HL-60 (cell line): ENCODE results near the gene PEX1.

Source experiments
- DNase-seq, 2 experiments: peaks; one replicate each; pipeline ENCODE4 v3.0.0-alpha.2; 2010 to 2020; ENCODE audit warnings: low read depth in 1 of 2, low spot score in 1 of 2
- H3K27ac ChIP-seq: fragments of 250-450 bp; sonication (Bioruptor Pico); replicated peaks from 2 replicates; pipeline ENCODE4 v1.5.1; 2020; ENCODE audit warnings: mild to moderate bottlenecking, moderate library complexity
- H3K27me3 ChIP-seq: fragments of 250-450 bp; sonication (Bioruptor Pico); 2 replicates; pipeline ENCODE4 v1.5.1; 2021; ENCODE audit warnings: mild to moderate bottlenecking, moderate library complexity; ENCODE audit not compliant: insufficient read depth, poor library complexity, severe bottlenecking
- H3K4me3 ChIP-seq: replicated peaks from 2 replicates; pipeline ENCODE4 v1.5.1; 2011; ENCODE audit warnings: mild to moderate bottlenecking, control low read depth, low read length; ENCODE audit not compliant: insufficient read depth
- CTCF ChIP-seq: IDR thresholded peaks from one replicate; pipeline ENCODE4 v1.5.1; 2011; ENCODE audit warnings: low read length, control low read depth, inconsistent platforms; ENCODE audit not compliant: insufficient read depth
- GABPA ChIP-seq: IDR thresholded peaks from 2 replicates; pipeline ENCODE4 v1.6.1; 2012; ENCODE audit warnings: low read depth
- POLR2AphosphoS5 ChIP-seq: IDR thresholded peaks from 2 replicates; pipeline ENCODE4 v1.6.1; 2012; ENCODE audit warnings: low read depth
- REST ChIP-seq: IDR thresholded peaks from 2 replicates; pipeline ENCODE4 v1.6.1; 2012; ENCODE audit warnings: low read depth; ENCODE audit not compliant: insufficient replicate concordance
- SPI1 ChIP-seq: IDR thresholded peaks from 2 replicates; pipeline ENCODE4 v1.6.1; 2012; ENCODE audit warnings: low read depth, mild to moderate bottlenecking, borderline replicate concordance

Gene PEX1

DNA sequence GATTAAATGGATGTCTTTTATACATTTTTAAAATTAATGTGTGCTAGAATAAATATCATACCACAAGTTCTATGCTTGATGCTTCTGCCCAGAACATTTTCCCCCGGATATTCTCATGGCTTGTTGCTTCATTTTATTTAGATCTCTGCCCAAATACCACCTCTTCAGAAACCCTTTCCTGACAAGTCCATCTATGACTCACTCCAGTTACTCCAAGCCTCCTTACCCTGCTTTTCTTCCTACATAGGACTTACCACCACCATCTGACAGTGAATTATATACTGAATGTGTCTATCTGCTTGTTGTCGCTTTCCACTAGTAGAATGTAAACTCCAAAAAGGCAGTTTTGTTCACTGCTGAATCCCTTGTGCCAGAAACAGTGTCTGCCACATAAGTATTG is 31.4 kb downstream of the PEX1 start:
- no peaks in the 10 kb centered on the region for H3K27me3 ChIP-seq
- no peak for DNase-seq
- no peak overlapping the region for H3K27ac ChIP-seq
- H3K4me3 ChIP-seq, result no peak overlapping the region
- no peak for TF ChIP-seq GABPA
- no peak for TF ChIP-seq POLR2AphosphoS5
- TF ChIP-seq CTCF, result no peak
- TF ChIP-seq SPI1, result no peak
- no peak for TF ChIP-seq REST

DNA sequence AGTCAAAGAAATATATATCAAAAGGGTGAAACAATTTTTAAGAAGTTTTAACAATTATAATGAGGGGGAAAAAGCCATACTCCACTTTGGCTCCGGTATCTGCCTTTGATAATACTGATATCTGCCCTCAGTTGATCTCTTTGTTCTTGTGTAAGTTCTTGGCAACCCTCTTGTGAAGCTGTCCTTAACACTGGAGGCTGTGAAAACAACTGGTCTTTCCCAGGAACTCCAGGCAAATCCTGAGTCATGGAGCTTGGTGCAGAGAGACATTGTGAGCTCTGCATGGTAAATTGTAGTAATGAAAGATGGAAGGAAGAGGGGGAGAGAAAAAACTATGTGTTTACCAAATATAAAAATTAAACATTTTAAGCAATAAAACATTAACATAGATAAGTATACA is 38.7 kb downstream of the PEX1 start:
- no peak overlapping the region for H3K27ac ChIP-seq
- no peak for DNase-seq
- TF ChIP-seq SPI1 (no peak), REST (no peak), POLR2AphosphoS5 (no peak), CTCF (no peak), GABPA (no peak)
- H3K27me3 ChIP-seq, result no peaks in the 10 kb centered on the region
- H3K4me3 ChIP-seq, result no peak overlapping the region

GRCh38 chr7:92487804-92488203 is 40.5 kb downstream of the PEX1 start:
- TF ChIP-seq REST (no peak), CTCF (no peak), GABPA (no peak), POLR2AphosphoS5 (no peak)
- Histone ChIP-seq H3K27me3 (no peaks in the 10 kb centered on the region), H3K4me3 (no peak overlapping the region), H3K27ac (no peak overlapping the region)
- no peak for DNase-seq
